Stomach smooth muscle (tissue), 2 donors: ENCODE data around the gene TK2.

Experiments used
- H3K27ac ChIP-seq: one replicate; pipeline ENCODE4 v1.7.0; 2013; ENCODE audit warnings: mild to moderate bottlenecking, low read length, inconsistent platforms
- H3K27me3 ChIP-seq, 2 donors: one replicate each; pipeline ENCODE4 v1.7.0; 2013; ENCODE audit warnings: low read length in 2 of 2; ENCODE audit not compliant: insufficient read depth in 2 of 2, control insufficient read depth in 1 of 2
- H3K36me3 ChIP-seq, 2 donors: one replicate each; pipeline ENCODE4 v1.7.0; 2013; ENCODE audit warnings: low read length in 2 of 2; ENCODE audit not compliant: control insufficient read depth in 2 of 2, insufficient read depth in 2 of 2
- H3K4me1 ChIP-seq: one replicate; pipeline ENCODE4 v1.7.0; 2013; ENCODE audit warnings: low read length; ENCODE audit not compliant: control insufficient read depth, insufficient read depth
- H3K4me3 ChIP-seq, 2 donors: one replicate each; pipeline ENCODE4 v1.7.0; 2013; ENCODE audit warnings: low read length in 2 of 2
- H3K9ac ChIP-seq, 2 donors: one replicate each; pipeline ENCODE4 v1.7.0; 2013; ENCODE audit warnings: low read length in 2 of 2, mild to moderate bottlenecking in 1 of 2
- H3K9me3 ChIP-seq, 2 donors: one replicate each; pipeline ENCODE4 v1.7.0; 2013; ENCODE audit warnings: low read length in 2 of 2; ENCODE audit not compliant: control insufficient read depth in 2 of 2
- donor health status: healthy.
- donor health status: Pancreatic carcinoma.

The TK2 gene

GRCh38 chr16:66543541-66543940 lies 6.4 kb downstream of the TK2 start:
- H3K27ac ChIP-seq = no peak overlapping the region
- H3K9ac ChIP-seq = no peak overlapping the region
- no peak overlapping the region for H3K4me3 ChIP-seq
- H3K27me3 ChIP-seq = no peaks in the 10 kb centered on the region
- peaks cover 11% of the 10 kb centered on the region for H3K4me1 ChIP-seq
- no peaks in the 10 kb centered on the region for H3K9me3 ChIP-seq
- peaks cover 12 to 29% of the 10 kb centered on the region in 2 donors for H3K36me3 ChIP-seq

- Histone ChIP-seq H3K9ac (no peak overlapping the region), H3K27me3 (no peaks in the 10 kb centered on the region), H3K9me3 (no peaks in the 10 kb centered on the region), H3K27ac (no peak overlapping the region), H3K4me3 (no peak overlapping the region), H3K4me1 (peaks cover 5% of the 10 kb centered on the region), H3K36me3 (peaks cover 14 to 34% of the 10 kb centered on the region in 2 donors)
Measured at GRCh38 chr16:66542396-66542795, 7.5 kb downstream of the TK2 start.

GRCh38 chr16:66541388-66542355 lies 8.2 kb downstream of the TK2 start:
- Histone ChIP-seq H3K9ac (no peak overlapping the region), H3K9me3 (no peaks in the 10 kb centered on the region), H3K4me1 (peaks cover 5% of the 10 kb centered on the region), H3K27me3 (no peaks in the 10 kb centered on the region), H3K4me3 (no peak overlapping the region), H3K27ac (no peak overlapping the region), H3K36me3 (peaks cover 18 to 39% of the 10 kb centered on the region in 2 donors)

GRCh38 chr16:66539623-66540469 lies 10.1 kb downstream of the TK2 start:
- no peak overlapping the region for H3K9ac ChIP-seq
- no peaks in the 10 kb centered on the region for H3K27me3 ChIP-seq
- peaks cover 32 to 47% of the 10 kb centered on the region in 2 donors for H3K36me3 ChIP-seq
- peaks cover 5% of the 10 kb centered on the region for H3K4me1 ChIP-seq
- H3K27ac ChIP-seq = no peak overlapping the region
- no peaks in the 10 kb centered on the region for H3K9me3 ChIP-seq
- no peak overlapping the region for H3K4me3 ChIP-seq

GRCh38 chr16:66538910-66539309 lies 11.0 kb downstream of the TK2 start:
- H3K4me3 ChIP-seq = no peak overlapping the region
- no peak overlapping the region for H3K27ac ChIP-seq
- no peaks in the 10 kb centered on the region for H3K27me3 ChIP-seq
- peaks cover 32 to 46% of the 10 kb centered on the region in 2 donors for H3K36me3 ChIP-seq
- H3K9ac ChIP-seq = no peak overlapping the region
- H3K9me3 ChIP-seq = no peaks in the 10 kb centered on the region
- H3K4me1 ChIP-seq = peaks cover 5% of the 10 kb centered on the region

GRCh38 chr16:66537236-66537635 lies 12.7 kb downstream of the TK2 start:
- no peak overlapping the region for H3K9ac ChIP-seq
- no peak overlapping the region for H3K27ac ChIP-seq
- H3K27me3 ChIP-seq = no peaks in the 10 kb centered on the region
- H3K36me3 ChIP-seq = peaks cover 25 to 40% of the 10 kb centered on the region in 2 donors
- no peaks in the 10 kb centered on the region for H3K9me3 ChIP-seq
- H3K4me1 ChIP-seq = peaks cover 2% of the 10 kb centered on the region
- H3K4me3 ChIP-seq = no peak overlapping the region

GRCh38 chr16:66536525-66536924 lies 13.4 kb downstream of the TK2 start:
- no peak overlapping the region for H3K27ac ChIP-seq
- no peaks in the 10 kb centered on the region for H3K27me3 ChIP-seq
- H3K9ac ChIP-seq = no peak overlapping the region
- H3K4me3 ChIP-seq = no peak overlapping the region
- H3K9me3 ChIP-seq = no peaks in the 10 kb centered on the region
- H3K36me3 ChIP-seq = peaks cover 26 to 34% of the 10 kb centered on the region in 2 donors
- H3K4me1 ChIP-seq = no peaks in the 10 kb centered on the region

GRCh38 chr16:66534376-66534799 lies 15.5 kb downstream of the TK2 start:
- Histone ChIP-seq H3K9ac (no peak overlapping the region), H3K4me1 (no peaks in the 10 kb centered on the region), H3K27ac (no peak overlapping the region), H3K4me3 (no peak overlapping the region), H3K9me3 (no peaks in the 10 kb centered on the region), H3K27me3 (no peaks in the 10 kb centered on the region), H3K36me3 (peaks cover 40 to 42% of the 10 kb centered on the region in 2 donors)

- no peaks in the 10 kb centered on the region for H3K4me1 ChIP-seq
- H3K27me3 ChIP-seq = no peaks in the 10 kb centered on the region
- no peak overlapping the region for H3K9ac ChIP-seq
- H3K9me3 ChIP-seq = no peaks in the 10 kb centered on the region
- H3K27ac ChIP-seq = no peak overlapping the region
- H3K4me3 ChIP-seq = no peak overlapping the region
- H3K36me3 ChIP-seq = peaks cover 45 to 55% of the 10 kb centered on the region in 2 donors
Measured at GRCh38 chr16:66529475-66529874, 20.4 kb downstream of the TK2 start.

- Histone ChIP-seq H3K27me3 (no peaks in the 10 kb centered on the region), H3K9me3 (no peaks in the 10 kb centered on the region), H3K36me3 (peaks cover 46 to 57% of the 10 kb centered on the region in 2 donors), H3K27ac (no peak overlapping the region), H3K4me3 (no peak overlapping the region), H3K9ac (no peak overlapping the region), H3K4me1 (peaks cover under 1% of the 10 kb centered on the region)
Measured at GRCh38 chr16:66528294-66528693, 21.6 kb downstream of the TK2 start.
